Activated CD8-positive, alpha-beta memory T cell treated with anti-CD3 and anti-CD28 coated beads for 24 hours (primary cell): Measurements from ENCODE around the gene PPP1CC.

ENCODE experiments used
- DNase-seq: peaks from one replicate; pipeline ENCODE4 v3.0.0-alpha.2; 2020

The PPP1CC gene

DNA sequence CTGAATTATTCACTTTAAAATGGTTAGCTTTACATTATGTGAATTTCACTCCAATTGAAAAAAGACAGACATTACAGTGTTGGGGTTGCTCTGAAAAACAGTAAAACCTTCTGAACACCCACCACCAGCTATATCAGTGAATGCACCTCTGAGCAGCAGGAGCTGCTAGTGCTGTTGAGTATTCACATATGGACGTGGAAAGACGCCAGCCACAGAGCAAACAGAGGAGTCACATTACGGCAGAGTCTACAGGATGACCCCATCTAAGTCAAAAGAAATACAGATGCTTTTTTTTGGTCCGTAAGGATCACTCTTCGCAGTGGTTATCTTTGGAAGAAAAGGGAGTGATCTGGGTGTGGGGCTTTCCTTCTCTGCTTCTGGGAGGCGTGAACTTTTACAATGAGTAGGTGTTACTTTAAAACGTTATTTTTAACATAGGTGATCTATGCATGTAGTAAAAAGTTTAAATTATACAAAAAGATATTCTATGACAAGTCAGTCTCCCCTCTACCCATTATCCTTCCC lies 58.3 kb downstream of the PPP1CC start:
- no peak for DNase-seq

- no peak for DNase-seq
Measured at GRCh38 chr12:110683888-110684287, 58.8 kb downstream of the PPP1CC start.

DNA sequence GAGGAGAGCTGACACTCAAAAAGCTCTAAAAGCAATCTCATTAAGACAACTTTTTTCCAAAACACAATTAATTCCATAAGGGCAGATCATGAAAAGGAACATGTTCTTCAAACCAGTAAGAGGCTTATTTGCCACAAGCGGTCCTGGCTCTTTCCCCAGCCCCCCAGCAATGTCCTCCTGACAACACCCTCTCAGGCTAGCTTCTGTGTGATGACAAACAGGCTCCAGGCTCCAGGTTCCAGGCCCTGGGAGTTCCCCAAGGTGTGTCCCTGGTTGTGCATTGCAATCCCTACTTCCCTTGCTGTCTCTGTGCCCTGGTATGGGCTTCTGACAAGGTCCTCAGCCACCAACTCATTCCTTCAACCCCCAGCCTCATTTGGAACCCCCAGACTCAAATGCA lies 62.7 kb downstream of the PPP1CC start:
- DNase-seq: no peak

GRCh38 chr12:110679201-110679600 lies 63.5 kb downstream of the PPP1CC start:
- no peak for DNase-seq

DNA sequence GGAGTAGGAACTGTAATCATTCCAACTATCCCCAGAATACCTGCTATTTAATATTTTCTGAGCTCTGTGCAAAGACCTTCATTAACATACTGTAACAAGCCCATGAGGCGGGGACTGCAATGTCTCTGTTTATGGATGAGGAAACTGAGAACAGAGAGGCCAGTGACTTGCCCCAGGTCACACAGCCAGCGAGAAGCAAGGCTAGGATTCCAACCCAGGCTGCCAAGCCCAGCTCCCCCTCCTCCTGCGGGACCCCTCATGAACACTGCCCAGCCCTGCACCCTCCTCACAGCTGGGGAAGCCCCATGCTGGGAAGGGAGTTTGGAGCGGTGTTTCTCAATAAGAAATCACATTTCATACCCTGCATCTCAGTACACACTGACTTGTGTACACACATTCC lies 64.7 kb downstream of the PPP1CC start:
- DNase-seq: no peak

- no peak for DNase-seq
Measured at GRCh38 chr12:110677206-110677911, 65.3 kb downstream of the PPP1CC start.

- DNase-seq: no peak
Measured at GRCh38 chr12:110676171-110676570, 66.5 kb downstream of the PPP1CC start.

GRCh38 chr12:110670161-110670701 lies 72.5 kb downstream of the PPP1CC start:
- DNase-seq: peak; percentile 69
